Measurements from ENCODE around the gene KCNAB1.

The KCNAB1 gene

GRCh38 chr3:156339491-156339890 lies 219.1 kb downstream of the KCNAB1 start:
- DNase-seq, result no peak

DNA sequence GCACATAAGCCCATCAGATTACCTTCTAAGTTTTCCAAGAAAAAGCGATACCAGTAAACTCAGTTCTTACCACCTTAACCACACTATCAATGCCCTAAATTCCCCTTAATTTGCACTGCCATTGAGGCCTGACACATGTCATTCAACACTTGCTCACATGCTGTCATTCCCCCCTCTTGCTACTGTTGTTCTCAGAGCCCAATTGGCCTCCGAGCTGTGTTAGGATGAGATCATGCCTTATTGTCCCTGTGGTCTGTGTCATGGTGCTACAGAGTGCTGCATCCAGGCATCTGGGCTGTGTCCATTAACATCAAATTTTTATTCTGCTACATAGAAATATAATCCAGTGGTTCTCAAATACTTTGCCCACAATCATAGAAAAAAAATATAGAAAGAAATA lies 221.0 kb downstream of the KCNAB1 start:
- DNase-seq, result no peak

DNA sequence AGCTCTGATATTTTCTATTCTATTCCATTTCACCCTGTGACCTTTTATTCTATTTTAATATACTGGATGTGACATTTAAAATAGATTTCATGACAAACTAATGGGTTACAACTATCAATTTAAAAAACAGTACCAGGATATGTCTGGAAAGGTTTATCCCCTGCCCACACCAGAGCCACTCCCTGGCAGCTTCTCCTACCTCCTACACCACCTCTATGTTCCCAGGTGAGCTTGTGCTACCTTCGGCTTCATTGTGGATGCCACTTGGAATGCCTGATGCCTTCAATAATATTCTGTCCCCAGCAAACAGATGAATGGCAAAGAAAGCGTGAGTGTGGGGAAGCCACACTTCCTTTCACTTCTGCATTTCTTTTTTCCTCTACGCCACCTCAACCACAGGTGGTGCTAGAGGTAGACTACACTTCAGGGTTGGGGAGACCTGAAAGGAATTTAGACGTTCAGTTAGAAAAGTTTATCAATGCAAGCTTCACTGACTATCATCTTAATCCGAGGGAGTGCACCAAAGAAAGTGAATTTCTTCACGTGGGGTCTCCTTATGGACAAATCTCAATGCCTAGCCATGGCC lies 221.5 kb downstream of the KCNAB1 start:
- DNase-seq, result no peak

- DNase-seq, result no peak
Measured at GRCh38 chr3:156344215-156344614, 223.8 kb downstream of the KCNAB1 start.

DNA sequence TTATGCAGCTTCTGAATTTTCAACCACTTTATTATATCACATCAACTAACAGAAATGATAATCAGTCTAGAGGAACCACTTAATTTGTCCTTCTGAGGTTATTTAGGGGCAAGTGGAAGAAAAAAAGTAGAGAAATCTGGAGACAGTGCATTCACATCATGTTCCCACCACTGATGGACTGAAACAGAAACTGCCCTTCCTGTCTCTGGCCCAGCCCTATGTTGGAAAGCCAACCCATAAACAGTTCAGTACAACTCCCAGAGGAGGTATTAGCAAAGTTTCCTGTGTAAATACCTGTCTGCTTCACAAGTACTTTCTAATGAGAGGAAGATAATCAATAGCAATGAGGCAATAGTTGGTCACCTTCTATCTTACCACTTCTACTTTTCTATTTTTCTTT lies 228.7 kb downstream of the KCNAB1 start:
- no peak for DNase-seq

GRCh38 chr3:156349978-156350377 lies 229.6 kb downstream of the KCNAB1 start:
- no peak for DNase-seq

GRCh38 chr3:156350781-156351180 lies 230.4 kb downstream of the KCNAB1 start:
- DNase-seq, result no peak

DNA sequence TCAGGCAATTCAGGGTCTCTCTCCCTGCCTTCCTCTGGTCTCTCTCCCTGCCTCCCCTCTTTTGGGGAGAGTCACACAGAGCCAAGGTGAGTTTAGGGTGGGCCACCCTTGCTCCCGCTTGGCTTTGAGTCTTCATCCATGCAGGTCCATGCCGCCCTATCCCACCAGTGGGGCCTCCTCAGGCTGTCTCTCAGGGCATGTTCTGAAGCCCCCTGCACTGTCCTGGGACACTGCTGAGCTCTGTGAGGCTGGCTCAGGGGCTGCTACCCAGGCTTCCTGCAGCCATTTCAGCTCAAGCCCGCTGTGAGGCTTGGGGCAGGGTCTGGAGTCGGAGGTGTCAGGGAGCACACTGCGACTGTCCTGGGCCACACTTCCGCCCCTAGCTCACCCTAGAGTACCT lies 231.4 kb downstream of the KCNAB1 start:
- DNase-seq, result no peak

- no peak for DNase-seq
Measured at GRCh38 chr3:156352728-156353127, 232.3 kb downstream of the KCNAB1 start.

GRCh38 chr3:156353563-156353962 lies 233.2 kb downstream of the KCNAB1 start:
- no peak for DNase-seq

DNA sequence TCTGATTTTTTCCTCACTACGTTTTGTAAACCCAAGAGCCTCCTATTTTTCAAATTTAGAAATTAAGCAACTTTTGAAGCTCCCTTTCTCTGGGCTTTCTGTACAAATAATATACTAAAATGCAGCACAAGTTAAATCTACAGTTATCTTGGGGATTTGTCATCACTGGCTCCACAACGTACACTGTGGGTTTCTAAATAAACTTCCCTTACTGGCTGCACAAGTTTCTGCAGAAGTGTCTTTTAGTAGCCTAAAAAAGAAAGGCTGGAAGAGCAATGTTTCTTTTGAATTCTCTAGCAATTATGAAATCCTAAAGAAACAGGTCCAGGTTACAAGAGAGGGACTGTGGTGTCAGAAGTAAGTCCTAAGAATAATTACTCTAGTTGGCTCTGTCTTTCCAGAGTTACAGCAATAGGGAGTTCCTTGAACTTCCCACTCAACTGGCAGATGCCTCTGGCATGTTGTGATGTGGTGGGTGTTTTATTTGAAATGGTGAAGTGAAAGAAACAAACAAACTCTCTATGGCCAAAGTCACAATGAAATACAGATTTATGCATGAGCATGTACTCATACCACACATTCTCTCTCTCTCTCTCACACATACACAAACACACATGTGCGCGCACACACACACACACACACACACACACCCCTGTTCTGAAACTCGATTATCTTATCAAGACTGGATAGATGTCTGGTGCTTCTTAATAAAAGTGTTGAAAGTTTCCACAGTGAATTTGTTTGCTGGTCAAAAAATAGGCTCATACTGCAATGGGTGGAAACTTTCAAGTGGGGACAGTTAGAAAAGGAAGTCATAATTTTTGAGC lies 236.4 kb downstream of the KCNAB1 start:
- no peak for DNase-seq

GRCh38 chr3:156358232-156358631 lies 237.9 kb downstream of the KCNAB1 start:
- DNase-seq, result no peak

DNA sequence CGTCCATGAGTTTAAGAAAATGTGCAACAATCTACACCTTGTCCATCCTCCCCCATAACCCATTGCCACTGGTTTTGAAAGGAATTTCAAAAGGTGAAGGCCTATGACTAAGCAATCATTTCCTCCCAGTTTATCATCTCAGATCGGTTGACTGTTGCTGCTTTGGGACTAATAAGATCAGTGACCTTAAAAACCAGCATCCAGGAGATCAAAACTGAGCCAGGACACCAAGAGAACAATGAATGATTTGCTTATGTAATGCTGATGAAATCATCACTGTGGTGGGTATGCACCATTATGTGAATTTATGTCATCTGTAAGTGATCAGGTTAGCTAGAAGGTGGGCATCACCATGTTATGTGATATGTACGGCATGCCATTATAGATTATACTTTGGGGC lies 239.0 kb downstream of the KCNAB1 start:
- DNase-seq, result no peak

DNA sequence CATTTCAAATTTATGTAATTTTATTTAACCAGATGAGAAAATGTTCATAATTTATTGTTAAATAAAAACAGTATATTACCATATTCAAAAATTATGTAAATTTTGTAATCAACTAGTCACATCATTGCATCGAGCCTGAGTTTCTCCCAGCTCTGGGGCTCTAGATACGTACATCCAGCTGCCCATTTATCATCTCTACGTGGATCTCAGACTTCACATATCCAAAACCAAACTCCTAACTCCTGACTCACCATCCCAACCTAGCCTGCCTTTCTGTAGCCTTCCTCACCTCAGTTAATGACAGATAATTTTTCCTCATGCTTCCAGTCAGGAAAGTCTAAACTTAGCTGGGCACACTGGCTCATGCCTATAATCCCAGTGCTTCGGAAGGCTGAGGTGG lies 239.7 kb downstream of the KCNAB1 start:
- no peak for DNase-seq

DNA sequence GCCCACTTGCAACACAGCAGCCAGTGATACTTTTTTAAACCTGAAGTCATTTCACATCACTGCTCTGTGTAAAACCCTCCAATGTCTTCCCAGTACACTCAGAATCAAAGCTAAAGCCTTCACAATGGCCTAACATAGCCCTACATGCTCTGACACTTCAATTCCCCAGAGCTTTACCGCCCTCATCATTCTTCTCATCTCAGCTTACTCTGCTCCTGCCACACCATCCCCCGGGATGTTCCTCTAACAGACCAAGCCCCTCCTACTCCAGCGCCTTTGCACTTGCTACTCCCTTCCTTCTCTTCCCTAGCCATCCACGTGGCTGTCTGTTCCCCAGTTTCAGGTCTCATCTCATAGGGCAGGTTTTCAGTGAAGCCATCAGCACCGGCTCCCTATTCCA lies 240.6 kb downstream of the KCNAB1 start:
- no peak for DNase-seq

- no peak for DNase-seq
Measured at GRCh38 chr3:156366559-156366958, 246.2 kb downstream of the KCNAB1 start.

- no peak for DNase-seq
Measured at GRCh38 chr3:156368189-156368588, 247.8 kb downstream of the KCNAB1 start.

- no peak for DNase-seq
Measured at GRCh38 chr3:156371701-156372100, 251.3 kb downstream of the KCNAB1 start.

DNA sequence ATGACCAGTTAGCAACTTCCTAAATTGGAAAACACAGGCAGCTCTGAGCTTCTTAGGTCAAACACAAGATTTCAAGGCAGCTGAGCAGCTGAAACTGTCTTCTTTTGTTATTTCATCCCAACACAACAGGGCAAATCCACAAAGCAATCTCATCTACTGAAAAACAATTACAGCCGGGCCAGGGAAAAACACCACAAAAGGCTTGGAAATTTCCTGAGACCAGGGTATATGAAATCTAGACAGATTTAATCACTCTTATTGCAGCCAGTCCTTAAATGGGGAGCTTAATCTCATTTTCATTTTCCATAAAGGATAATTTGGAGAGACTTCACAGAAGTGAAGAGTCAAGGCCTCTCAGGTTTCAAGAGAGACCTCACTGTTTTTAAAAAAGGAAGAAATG lies 252.7 kb downstream of the KCNAB1 start:
- no peak for DNase-seq

- no peak for DNase-seq
Measured at GRCh38 chr3:156373654-156374053, 253.3 kb downstream of the KCNAB1 start.

DNA sequence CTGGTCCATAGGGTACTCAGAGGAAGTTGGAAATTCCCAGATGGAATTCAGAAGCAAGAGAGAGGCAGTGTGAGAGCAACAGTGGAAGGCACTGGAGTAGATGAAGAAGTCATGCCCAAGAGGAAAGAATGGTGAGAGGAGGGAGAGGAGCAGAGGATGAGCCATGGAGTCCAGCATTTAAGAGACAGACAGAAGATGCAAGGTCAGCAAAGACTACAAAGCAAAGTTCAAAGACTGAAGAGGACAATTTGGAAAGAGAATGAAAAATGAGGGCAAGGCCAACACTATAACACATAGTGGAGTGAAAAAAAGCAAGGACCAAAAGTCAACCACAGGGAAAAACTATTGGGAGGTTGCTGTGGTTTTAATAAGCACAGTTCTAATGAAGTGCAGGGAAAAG lies 255.8 kb downstream of the KCNAB1 start:
- DNase-seq, result no peak

DNA sequence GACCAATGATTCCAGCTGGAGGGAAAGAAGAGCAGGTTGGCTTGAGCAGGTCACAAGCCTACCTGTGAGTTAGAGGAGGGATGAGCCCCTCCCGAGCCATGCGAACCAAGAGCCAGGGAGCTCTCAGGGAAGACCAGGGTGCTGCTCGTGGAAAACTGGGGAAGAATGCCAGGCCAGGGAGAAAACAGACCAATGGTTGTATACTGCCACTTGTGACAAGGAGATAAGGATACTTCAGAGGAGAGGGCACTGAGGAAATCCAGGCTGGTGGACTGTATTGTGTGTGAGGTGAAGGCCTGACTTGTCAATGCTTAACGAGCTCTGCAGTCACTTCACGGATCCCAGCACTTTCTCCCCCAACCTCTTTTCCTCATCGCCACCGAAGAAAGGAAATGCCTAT lies 256.9 kb downstream of the KCNAB1 start:
- DNase-seq, result no peak

GRCh38 chr3:156377718-156378117 lies 257.3 kb downstream of the KCNAB1 start:
- DNase-seq, result no peak

GRCh38 chr3:156378871-156379270 lies 258.5 kb downstream of the KCNAB1 start:
- DNase-seq, result no peak

- no peak for DNase-seq
Measured at GRCh38 chr3:156379327-156379726, 258.9 kb downstream of the KCNAB1 start.
